GM19468 (cell line): ENCODE data around the gene TCHHL1.
"Not testable (repeated sequence)": the region's sequence is repeated elsewhere in the genome, so short reads cannot be mapped to it uniquely, and the experiment has no call there.

Experiments used
- ATAC-seq: cut with Tn5 transposase; IDR thresholded peaks from one replicate; pipeline ENCODE4 v1.9.1; 2021; ENCODE audit warnings: mild to moderate bottlenecking, moderate library complexity, moderate number of reproducible peaks; ENCODE audit not compliant: unreplicated experiment; ENCODE audit errors: extremely low read depth

Gene TCHHL1

DNA sequence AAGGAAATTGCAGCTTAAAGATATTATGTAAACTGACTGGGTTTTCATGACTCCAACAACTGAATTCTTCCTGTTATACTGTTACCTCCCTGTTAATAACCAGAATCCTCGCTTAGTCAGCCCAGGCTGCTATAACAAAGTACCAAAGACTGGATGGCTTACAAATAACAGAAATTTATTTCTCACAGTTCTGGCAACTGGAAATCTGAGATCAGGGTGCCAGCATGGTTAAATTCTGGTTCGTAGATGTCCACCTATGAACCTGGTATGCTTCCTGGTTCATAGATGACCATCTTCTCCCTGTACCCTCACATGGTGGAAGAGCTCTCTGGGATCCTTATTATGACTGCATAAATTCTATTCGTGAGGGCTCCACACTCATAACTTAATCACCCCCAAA is 8.1 kb upstream of the TCHHL1 start:
- no peak for ATAC-seq

DNA sequence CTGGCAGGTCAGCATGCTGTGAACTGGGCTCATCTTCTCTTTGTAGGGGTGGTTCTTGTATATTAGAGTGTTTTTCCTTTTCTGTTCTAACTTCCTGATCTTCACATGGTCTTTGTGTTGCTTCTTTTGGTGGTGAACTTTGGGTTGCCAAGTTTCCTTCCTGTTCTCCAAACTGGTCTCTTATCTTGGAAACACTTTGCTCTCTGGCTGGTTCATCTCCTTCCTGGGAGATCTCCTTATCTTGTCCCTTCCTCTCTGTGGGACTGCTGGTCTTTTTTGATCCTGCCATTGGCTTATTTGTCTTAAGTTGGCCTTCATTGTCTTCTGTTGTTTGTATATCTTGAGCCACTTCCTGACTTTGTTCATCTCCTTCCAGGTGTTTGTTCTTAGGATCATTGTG is 2.1 kb downstream of the TCHHL1 start:
- no peak for ATAC-seq

DNA sequence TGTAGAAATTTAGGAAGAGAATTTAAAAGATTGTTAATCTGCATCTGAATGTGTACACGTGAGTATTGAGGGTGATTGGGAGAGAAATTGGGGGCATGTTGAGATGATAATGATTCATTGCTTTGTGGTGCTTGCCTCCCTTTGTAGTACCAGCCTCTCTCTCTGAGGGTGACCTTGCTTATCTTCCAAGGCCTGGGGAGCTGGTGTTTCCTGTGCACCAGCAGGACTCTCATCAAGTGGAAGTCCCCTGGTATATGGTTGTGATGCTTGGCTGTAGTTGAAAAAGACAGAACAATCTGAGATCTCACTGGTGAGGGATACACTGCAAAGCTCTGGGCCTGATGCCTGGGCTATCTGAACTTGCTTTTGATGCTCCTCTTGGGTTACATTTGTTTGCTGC is 4.0 kb downstream of the TCHHL1 start:
- ATAC-seq: no peak

DNA sequence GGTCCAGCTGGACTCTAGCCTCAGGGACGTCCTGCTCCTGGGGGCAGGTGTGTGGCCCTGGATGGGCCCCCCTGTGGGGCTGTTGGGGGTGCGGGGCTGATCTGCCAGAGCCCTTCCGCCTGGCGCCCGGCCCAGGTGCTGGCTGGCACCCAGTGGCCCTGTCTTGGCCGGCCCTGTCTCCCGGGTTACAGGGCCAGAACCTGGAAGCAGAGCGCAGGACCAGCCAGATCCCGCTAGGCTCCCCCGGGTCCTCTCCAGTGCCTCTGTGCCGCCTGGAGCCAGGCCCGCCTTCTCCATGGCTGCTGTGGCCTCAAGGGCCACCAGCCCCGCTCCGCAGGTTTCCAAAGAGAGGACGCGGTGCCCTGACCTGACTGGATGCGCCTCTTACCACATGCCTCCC is 7.8 kb downstream of the TCHHL1 start:
- not testable (repeated sequence) for ATAC-seq

DNA sequence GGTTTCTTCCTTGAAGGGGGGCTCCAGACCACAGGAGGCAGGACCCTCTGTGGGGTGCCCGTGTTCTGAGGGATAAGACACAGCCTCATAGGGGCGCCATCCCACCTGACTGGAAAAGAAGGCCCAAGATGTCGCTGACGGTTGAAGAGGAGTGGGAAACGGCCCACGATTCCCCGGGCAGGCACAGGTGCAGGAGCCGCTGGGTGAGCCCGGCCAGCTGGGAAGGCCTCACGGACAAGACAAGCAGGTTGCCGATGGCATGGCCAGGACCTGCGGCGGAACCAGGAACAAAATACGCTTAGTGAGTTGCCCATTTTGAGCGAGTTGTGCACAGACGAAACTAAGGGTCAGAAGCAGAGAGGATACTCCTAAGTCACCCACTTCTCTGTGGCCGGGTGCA is 8.4 kb downstream of the TCHHL1 start:
- not testable (repeated sequence) for ATAC-seq

DNA sequence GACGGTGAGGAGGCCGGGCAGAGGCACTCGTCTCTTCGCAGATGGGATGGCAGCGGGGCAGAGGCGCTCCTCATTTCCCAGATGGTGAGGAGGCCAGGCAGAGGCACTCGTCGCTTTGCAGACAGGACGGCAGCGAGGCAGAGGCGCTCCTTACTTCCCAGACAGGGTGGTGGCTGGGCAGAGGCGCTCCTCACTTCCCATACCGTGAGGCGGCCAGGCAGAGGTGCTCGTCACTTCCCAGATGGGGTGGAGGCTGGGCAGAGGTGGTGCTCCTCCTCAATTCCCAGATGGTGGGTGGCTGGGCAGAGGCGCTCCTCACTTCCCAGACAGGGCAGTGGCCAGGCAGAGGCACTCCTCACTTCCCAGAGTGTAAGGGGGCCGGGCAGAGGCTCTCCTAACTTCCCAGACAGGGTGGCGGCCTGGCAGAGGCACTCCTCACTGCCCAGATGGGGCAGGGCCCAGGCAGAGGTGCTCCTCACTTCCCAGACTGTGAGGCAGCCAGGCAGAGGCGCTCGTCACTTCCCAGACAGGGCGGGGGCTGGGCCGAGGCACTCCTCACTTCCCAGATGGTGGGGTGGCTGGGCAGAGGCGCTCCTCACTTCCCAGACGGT is 9.9 kb downstream of the TCHHL1 start:
- ATAC-seq: no peak

DNA sequence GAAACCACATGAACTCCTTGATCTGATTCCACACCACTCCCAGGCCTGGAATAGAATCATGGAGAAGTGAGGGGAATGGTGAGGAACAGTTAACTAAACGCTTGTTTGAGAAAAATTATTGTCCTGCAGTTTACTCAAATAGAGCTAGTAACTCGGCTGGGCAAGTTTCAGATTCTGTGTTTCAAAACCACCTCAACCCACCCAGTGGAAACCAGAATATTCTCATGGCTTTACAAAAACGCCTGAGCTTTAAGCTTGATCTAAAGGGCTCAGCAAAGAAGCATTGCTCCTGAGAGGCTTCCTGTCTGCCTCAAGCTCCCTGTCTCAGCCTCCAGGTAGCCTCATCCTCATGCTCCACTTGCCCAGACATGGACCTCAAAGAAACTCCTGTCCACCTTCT is 16.6 kb downstream of the TCHHL1 start:
- ATAC-seq: no peak

DNA sequence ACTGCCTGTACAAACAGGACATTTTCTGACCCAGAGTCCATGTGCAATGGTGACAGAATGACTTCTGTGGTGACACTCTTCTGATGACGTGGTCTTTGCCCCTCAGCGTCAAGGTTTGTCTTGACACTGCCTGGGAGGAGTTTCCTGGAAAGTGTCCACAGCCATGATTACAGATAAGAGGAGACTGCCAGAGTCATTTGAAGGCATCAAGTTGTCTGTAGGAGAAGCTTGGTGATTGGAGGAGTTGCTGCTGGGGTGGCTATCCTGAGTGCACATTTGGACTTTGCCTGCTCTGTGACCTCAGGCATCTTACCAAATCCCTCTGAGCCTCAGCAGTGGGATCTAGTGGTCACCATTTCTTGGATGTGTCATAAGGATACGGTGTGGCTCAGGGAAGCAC is 17.7 kb downstream of the TCHHL1 start:
- no peak for ATAC-seq

DNA sequence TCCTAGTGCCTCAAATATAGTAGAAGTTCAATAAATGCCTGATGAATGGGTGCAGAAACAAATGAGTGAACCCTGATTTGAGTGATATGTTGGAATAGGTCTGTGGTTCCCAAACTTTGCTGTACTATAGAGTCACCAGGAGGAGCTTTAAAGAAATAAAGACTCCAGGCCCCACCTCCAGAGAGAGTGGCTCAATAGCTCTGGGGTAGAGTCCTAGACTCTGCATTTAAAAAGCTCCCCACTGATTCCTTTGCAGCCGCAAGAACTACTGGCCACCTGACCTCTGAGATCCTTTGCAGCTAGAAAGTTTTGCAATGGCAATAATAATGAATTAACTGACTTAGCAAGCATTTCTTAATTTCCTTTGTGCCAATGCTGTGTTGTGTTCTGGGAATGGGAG is 20.9 kb downstream of the TCHHL1 start:
- no peak for ATAC-seq

DNA sequence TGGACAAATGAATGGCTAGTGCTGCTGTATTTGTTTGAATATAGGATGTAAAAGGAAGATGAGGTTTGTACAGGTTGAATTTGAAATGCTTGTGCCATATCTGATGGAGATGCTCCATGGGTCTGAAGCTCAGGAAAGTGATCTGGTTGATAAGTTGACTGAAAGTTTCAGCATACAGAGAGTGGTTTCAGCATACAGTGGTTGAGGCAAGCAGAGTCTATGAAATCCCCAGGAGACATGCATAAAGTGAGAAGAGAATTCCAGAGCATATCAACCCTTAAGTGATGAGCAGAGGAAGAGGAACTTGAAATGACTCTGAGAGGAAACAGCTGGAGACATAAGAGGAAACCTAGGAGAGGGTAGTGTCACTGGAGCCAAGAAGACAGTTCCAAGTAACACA is 21.7 kb downstream of the TCHHL1 start:
- no peak for ATAC-seq

DNA sequence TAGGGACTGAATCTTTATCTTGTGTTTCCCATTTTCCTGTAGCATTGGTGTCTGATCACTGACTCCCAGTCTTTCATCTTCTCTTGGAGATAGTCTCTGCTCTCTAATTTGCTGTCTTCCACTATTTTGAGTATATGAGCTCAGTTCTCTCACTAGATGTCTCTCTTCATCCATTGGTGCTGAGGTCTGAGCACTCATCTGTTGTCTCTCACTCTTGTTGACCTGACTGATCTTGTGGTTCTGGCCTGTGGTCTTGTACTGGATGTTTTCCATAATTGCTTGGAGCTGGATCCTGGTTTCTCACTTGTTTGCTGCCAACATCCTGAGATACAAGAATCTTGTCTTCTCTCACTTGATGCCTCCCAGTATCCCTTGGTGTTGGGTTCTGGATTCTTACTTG is 26.9 kb downstream of the TCHHL1 start:
- ATAC-seq: no peak

DNA sequence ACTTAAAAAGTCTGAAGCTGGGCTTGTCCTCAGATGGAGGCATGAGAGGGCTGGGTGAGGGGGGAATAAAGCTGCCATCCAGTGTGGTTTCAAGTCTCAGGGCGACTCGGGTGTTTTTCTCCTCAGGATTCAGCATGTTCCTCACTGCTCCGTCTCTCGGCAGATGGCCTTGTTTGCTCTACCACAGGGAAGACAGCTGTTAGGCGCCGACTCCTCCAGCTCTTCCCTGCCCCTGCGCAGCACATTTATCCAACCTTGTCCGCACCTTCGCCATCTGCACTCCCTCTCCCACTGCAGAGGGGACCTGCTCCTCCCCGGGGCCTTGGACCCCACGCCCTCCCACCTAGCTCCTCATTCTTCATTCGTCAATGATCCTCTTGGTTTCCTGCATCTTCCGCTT is 35.5 kb downstream of the TCHHL1 start:
- no peak for ATAC-seq

DNA sequence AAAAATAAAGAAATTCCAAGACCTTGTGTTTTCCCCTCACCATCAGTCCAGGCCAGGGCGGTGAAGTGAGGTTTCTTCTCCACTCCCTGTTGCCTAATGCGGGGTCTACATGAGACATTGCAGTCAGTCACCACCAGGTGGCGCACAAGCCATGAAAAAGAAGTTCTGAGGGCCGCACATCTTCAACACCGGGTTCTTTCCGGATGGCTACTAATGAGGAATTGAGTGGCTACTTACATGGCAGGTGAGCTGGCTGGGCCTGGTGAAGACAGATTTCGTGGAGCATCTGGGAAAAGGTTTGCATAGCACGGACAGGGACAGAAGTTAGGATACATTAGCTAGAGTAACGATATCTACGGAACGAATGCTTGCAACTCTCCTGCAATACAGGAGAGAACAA is 36.3 kb downstream of the TCHHL1 start:
- ATAC-seq: no peak

DNA sequence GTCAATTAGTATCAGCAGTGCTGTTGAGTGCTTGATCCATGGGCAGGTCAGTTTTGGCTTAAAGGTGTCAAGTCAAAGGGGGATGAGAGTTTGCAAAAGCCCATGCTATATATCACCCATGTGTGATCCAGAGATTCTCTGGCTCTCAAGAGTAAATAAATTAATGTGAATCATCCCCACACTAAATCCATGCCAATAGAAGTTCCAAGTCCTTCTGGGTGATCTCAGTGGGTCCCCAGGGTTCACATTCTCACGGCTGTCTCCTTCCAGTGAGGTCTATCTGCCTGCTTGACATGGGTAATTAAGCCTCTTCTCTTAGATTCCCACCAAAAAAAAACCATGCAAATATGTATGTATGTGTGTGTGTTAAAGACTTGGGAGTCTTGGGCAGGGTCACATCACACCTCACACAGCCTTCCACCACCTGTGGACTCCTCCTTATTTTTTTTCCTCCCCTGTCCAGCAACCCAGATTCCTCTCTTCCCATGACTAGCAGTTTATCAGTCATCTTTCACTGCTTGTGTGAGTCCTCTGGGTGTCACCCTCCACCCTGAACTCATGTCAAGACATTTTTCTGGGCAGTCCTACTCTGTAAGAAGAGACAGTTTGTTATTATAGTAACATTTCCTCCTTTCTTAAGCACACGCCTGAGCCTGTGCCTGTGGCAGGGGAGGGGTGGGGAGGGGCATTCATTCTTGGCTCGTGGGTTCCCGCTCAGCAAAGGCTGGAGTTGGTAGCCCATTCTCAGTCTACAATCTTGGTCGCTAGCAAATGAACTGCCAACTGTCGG is 37.8 kb downstream of the TCHHL1 start:
- no peak for ATAC-seq

DNA sequence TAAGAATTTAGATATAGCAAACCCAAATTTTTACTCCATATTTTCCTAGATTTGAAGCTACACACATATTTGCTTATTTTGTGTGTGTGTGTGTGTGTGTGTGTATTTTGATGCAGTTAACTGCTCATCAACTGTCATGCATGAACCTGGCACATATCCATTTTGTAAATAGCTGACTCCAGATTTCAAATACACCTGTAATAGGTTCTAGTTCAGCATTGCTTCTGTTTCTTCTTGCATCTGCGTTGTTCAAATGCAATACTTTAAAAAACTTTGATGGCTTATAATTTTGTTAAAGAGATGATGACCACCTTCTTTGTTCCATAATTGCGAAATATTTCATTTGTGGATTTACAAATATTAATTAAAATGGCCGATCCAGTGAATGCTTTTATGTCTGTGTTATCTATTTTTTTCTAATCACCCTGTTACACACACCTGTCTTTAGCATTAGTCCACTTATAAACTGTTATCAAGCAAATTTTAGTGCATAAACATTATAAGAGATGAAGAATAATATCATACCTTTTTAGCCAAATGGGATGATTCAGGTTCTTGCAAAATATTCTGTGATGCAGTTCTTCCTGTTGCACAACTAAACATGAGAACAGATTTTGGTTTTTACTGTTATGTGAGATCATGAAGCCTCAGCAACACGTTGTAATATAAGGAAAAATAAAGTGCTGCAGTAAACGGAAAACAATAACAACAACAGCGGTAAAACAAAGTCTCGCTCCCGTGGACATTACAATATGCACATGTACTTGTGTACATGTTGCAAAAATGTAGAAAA is 39.4 kb downstream of the TCHHL1 start:
- no peak for ATAC-seq

DNA sequence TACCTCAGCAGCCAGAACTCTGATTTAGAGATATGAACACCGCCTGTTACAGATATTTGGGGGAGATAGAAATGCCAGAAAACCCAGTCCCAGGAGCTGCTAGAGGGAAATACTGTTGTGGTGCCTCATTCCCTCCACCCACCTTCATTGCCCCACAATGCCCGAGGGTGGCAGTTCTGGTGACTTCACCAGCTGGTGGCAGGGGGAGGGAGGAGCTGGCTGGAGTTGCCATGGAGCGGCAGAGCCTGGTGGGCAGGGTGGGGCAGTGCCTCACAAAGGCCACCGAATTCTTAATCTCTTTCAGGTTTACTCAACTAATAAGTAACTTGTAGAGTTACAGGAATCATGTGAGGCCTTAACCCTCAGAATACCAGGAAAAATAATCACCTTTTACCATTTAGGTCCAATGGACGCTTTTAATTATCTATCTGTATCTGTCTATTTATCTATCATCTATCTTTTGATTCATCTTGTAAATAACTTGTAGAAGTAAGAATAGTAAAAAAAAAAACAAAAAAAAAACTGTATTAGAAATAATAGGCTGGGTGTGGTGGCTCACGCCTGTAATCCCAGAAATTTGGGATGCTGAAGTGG is 40.4 kb downstream of the TCHHL1 start:
- ATAC-seq: no peak

DNA sequence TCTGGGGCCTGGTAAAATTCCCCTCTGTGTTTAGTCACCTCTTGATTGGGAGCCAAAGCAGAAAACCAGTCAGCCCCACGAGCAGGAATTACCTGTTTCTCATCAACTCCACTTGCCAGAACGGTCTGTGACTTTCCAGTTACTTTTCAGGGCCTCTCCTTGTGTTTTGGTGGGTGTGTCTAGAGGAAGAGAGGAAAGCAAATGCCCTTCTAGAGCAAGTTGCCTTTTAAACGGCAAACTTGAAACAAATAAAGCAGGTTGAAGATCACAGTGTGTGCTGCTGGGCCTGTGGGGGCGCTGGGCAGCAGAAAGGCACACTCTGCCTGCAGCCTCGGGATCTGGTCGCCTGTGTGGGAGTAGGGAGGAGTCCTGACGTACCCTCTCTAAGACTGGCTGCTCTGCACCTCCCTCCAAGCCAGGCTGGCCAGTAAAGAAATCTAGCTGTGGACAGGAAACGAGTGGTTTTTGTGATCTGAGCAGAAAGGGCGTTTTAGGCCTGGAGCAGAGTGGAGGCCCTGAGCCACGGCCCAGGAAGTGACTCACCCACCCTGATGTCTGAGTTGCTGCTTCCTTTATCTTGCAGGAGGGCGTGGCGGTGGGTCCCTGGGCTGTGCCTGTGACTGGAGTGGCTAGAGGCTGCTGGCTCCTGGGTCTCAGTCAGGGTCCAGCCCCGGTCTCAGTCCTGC is 41.0 kb downstream of the TCHHL1 start:
- ATAC-seq: peak; percentile 99

DNA sequence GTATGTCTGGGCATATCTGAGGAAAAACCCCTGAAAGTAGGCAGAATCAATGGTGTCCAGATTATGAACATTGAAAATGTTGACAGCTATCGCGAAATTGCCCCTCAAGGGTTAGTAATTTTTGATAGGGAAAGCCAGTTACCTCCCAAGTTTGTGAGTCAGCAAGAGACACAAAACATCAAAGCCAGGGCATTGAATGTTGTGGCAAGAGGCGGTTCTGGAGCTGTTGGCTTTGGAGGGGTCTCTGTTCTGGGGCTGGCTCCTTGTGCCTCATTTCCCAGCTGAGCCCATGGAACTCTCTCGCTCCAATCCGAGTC is 41.5 kb downstream of the TCHHL1 start:
- no peak for ATAC-seq

DNA sequence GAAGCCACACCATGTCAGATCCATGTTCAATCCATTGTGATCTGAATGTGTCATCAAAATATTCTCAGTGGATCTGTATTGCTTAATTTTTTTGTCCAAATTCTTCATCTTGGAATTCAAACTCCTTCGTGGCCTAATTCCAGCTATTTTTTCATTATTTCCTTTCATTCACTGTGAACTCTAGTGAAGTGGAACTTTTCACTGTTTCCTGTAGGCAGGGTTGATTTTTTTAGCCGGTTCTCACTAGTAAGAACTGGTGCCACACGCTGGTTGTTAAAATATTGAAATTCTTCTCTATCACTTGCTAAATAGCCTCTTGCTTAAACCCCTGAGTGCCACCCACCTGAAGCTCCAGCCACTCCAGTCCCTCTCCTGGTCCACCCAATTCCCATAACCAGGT is 44.5 kb downstream of the TCHHL1 start:
- no peak for ATAC-seq

DNA sequence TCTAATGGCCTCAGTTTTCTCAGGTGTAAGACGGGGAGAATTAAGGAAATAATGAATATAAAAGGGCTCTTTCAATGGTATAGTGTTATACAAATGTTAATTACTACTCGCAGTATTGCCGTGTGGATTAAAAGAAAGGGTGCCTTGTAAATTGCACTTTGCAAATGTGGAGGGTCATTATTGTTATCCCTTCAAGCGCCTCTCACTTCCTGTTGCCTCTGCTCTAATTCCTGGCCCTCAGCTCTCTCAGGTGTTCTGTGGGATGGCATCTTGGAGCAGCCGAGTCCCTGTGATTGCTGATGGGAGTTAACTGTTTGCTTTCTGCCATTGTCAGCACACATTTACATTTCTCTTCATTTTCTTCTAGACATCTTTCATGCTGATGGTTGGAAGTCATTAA is 45.0 kb downstream of the TCHHL1 start:
- no peak for ATAC-seq

DNA sequence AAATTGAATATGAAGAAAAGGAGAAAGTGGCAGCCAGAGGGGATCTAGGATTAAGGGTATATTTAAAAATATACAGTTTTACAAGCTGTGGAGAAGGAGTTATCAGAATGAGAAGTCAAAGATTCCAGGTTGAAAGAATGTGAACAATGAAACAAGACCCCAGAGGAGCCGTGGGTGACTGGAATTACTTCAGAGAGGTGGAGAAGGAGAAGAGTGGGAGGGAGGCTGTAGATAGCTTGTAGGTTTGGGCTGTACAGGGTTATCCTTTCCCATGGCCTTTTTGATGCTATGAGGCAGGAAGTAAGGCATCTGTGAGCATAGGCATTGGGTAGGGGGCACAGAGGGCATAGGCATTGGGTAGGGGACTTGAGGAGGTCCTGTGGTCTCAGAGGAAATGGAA is 46.8 kb downstream of the TCHHL1 start:
- ATAC-seq: no peak
